HepG2 (cell line): Measurements from ENCODE around the gene DCC. TPM values are rescaled to one million over a fixed set of nuclear protein-coding genes. Genes with fewer than 3 reads are reported as not detected.

ENCODE experiments used
- ATAC-seq: fragments of 200-7000 bp; cut with Tn5 transposase; 3 replicates; pipeline ENCODE4 v1.9.1; 2020; ENCODE audit warnings: mild to moderate bottlenecking, moderate library complexity
- BruUV-seq: library from RNA; stranded (reverse); fragments of 400-500 nt; replicated peaks from 2 replicates; lab custom pipeline; 2021; lab: Mats Ljungman, UMichigan
- CTCF ChIA-PET: fragments of 300-600 bp; formaldehyde crosslinking; extraction: SDS; loops from one replicate; lab custom pipeline; 2021; ENCODE audit warnings: low total read pairs, inconsistent platforms, low intra/inter-chr PET ratio; lab: Yijun Ruan, JAX
- POLR2A ChIA-PET: fragments of 350-600 bp; sonication (Branson Sonifier 250); formaldehyde crosslinking; loops from one replicate; lab custom pipeline; 2020; ENCODE audit warnings: antibody characterized with exemption, inconsistent platforms; lab: Yijun Ruan, JAX
- DNase-seq: peaks from one replicate; pipeline ENCODE4 v3.0.0-alpha.2; 2015; ENCODE audit warnings: low spot score
- FAIRE-seq: peaks from 3 replicates; lab custom pipeline; 2011; peaks lifted over from hg19 to GRCh38; lab: Jason Lieb, UNC
- H2AFZ ChIP-seq: one replicate; pipeline ENCODE4 v1.6.1; 2011; ENCODE audit warnings: low read length, inconsistent platforms
- H3K27ac ChIP-seq: fragments of 300-600 bp; 3 replicates; pipeline ENCODE4 v1.8.0; 2011; ENCODE audit warnings: mixed run types, mild to moderate bottlenecking, mixed read lengths, low read length, inconsistent platforms; ENCODE audit not compliant: insufficient read depth; ENCODE audit errors: extremely low read length
- H3K27me3 ChIP-seq, 2 experiments: fragments of 200-600 bp in 1 of 2; 2 replicates in 1 of 2; 3 replicates in 1 of 2; pipeline versions ENCODE4 v1.6.0 to v1.8.0; 2011; ENCODE audit warnings: low read length in 2 of 2, mild to moderate bottlenecking in 2 of 2, moderate library complexity in 2 of 2, inconsistent platforms in 1 of 2; ENCODE audit not compliant: insufficient read depth in 2 of 2, control insufficient read depth in 1 of 2
- H3K36me3 ChIP-seq, 2 experiments: fragments of 200-600 bp in 1 of 2; replicated peaks in 1 of 2; 2 replicates in 1 of 2; 3 replicates in 1 of 2; pipeline versions ENCODE4 v1.5.1 to v1.8.0; 2011; ENCODE audit warnings: low read length in 2 of 2, inconsistent platforms in 1 of 2; ENCODE audit not compliant: insufficient read depth in 2 of 2, control insufficient read depth in 1 of 2
- H3K4me1 ChIP-seq: 2 replicates; pipeline ENCODE4 v1.5.1; 2012; ENCODE audit warnings: low read length, inconsistent platforms; ENCODE audit not compliant: insufficient read depth
- H3K4me2 ChIP-seq: 2 replicates; pipeline ENCODE4 v1.6.0; 2011; ENCODE audit warnings: low read depth, low read length, inconsistent platforms
- H3K4me3 ChIP-seq, 3 experiments: fragments of 200-600 bp in 1 of 3; sonication (generic), shearing (Covaris generic) in 1 of 3; replicated peaks in 1 of 3; 2 replicates each; pipeline ENCODE4 v1.5.1; 2011 to 2016; ENCODE audit warnings: low read length in 3 of 3, inconsistent platforms in 2 of 3, low read depth in 2 of 3, mild to moderate bottlenecking in 2 of 3, control low read depth in 1 of 3, mixed read lengths in 1 of 3; ENCODE audit not compliant: insufficient read depth in 1 of 3
- H3K79me2 ChIP-seq: one replicate; pipeline ENCODE4 v1.6.1; 2011; ENCODE audit warnings: low read length, inconsistent platforms; ENCODE audit not compliant: insufficient read depth
- H3K9ac ChIP-seq: 2 replicates; pipeline ENCODE4 v1.6.0; 2011; ENCODE audit warnings: mild to moderate bottlenecking, low read depth, low read length, inconsistent platforms; ENCODE audit not compliant: insufficient read depth
- H3K9me3 ChIP-seq: 2 replicates; pipeline ENCODE4 v1.5.1; 2012; ENCODE audit warnings: mild to moderate bottlenecking, low read length
- H4K20me1 ChIP-seq: 2 replicates; pipeline ENCODE4 v1.6.0; 2011; ENCODE audit warnings: inconsistent platforms, mild to moderate bottlenecking, low read length, moderate library complexity; ENCODE audit not compliant: insufficient read depth
- KDM1A ChIP-seq: IDR thresholded peaks from 2 replicates; pipeline ENCODE4 v1.6.1; 2016; ENCODE audit warnings: missing compliant biosample characterization
- KLF12 ChIP-seq: sonication (generic); formaldehyde crosslinking; IDR thresholded peaks from 2 replicates; pipeline ENCODE4 v1.4.0; 2020; ENCODE audit warnings: missing genetic modification reagents, borderline replicate concordance
- ZMYM2 ChIP-seq: sonication (generic); formaldehyde crosslinking; IDR thresholded peaks from 2 replicates; pipeline ENCODE4 v1.8.0; 2022; ENCODE audit warnings: mild to moderate bottlenecking, missing genetic modification reagents
- ZNF343 ChIP-seq: sonication (generic); formaldehyde crosslinking; IDR thresholded peaks from 2 replicates; pipeline ENCODE4 v1.4.0; 2020; ENCODE audit warnings: mild to moderate bottlenecking, missing genetic modification reagents
- ZNF432 ChIP-seq: sonication (generic); formaldehyde crosslinking; IDR thresholded peaks from 2 replicates; pipeline ENCODE4 v1.5.0; 2020; ENCODE audit warnings: missing genetic modification reagents, mild to moderate bottlenecking, borderline replicate concordance
- WGBS: methylation state at CpG from one replicate; pipeline ENCODE4 v1.1.6; 2017; ENCODE audit warnings: low lambda C conversion rate; 5-methylcytosine and 5-hydroxymethylcytosine counted together
- in situ Hi-C: cut with HindIII; loops from 2 replicates; pipeline ENCODE4 v1.10.0; 2017; ENCODE audit warnings: low pct_unique_long_range_greater_than_20kb; ENCODE audit not compliant: extremely low pct_ligation_motif_present
- intact Hi-C: fragments of 100-400 bp; cut with micrococcal nuclease; formaldehyde crosslinking; loops from one replicate; pipeline ENCODE4 v1.10.0; 2022; ENCODE audit not compliant: unreplicated experiment
- polyA plus RNA-seq, 8 experiments: library from polyadenylated mRNA; depleted of rRNA in 3 of 8; stranded (reverse) in 7 of 8; unstranded in 1 of 8; fragments of >200 nt; fragmentation: Illumina TruSeq in 4 of 8; extraction: Trizol in 4 of 8; gene quantifications; 2 replicates each; pipeline versions ENCODE4 v1.2.1 to v1.2.3, GENCODE V29; 2011 to 2016; ENCODE audit warnings: low read depth in 4 of 8, missing spikeins in 1 of 8, mixed read lengths in 1 of 8; ENCODE audit not compliant: insufficient read depth in 1 of 8
- total RNA-seq, 5 experiments: library from RNA; depleted of rRNA; stranded (reverse); fragments of >200 nt; fragmentation: Illumina TruSeq; extraction: Trizol; gene quantifications; 2 replicates each; pipeline ENCODE4 v1.2.3, GENCODE V29; 2016; ENCODE audit warnings: low read depth in 1 of 5
- TF ChIP-seq, protein P1 (sequence below): sonication (generic); formaldehyde crosslinking; IDR thresholded peaks from 2 replicates; pipeline ENCODE4 v1.5.0; 2020; ENCODE audit warnings: missing genetic modification reagents
- TF ChIP-seq, protein P2 (sequence below): sonication (generic); formaldehyde crosslinking; IDR thresholded peaks from 2 replicates; pipeline ENCODE4 v1.5.0; 2020; ENCODE audit warnings: mild to moderate bottlenecking, missing genetic modification reagents, borderline replicate concordance
- TF ChIP-seq, protein P3 (sequence below): sonication (generic); formaldehyde crosslinking; IDR thresholded peaks from 2 replicates; pipeline ENCODE4; 2020; ENCODE audit warnings: missing genetic modification reagents, mild to moderate bottlenecking, borderline replicate concordance
- TF ChIP-seq, protein P4 (sequence below): sonication (generic); formaldehyde crosslinking; IDR thresholded peaks from 2 replicates; pipeline ENCODE4 v1.8.0; 2023; ENCODE audit warnings: mild to moderate bottlenecking, missing genetic modification reagents

DCC gene
- total and polyA plus RNA-seq, 2 of the 13 experiments (the other 11 are each of a cell fraction or from before 2014, with no cell fraction given) = not detected

DNA sequence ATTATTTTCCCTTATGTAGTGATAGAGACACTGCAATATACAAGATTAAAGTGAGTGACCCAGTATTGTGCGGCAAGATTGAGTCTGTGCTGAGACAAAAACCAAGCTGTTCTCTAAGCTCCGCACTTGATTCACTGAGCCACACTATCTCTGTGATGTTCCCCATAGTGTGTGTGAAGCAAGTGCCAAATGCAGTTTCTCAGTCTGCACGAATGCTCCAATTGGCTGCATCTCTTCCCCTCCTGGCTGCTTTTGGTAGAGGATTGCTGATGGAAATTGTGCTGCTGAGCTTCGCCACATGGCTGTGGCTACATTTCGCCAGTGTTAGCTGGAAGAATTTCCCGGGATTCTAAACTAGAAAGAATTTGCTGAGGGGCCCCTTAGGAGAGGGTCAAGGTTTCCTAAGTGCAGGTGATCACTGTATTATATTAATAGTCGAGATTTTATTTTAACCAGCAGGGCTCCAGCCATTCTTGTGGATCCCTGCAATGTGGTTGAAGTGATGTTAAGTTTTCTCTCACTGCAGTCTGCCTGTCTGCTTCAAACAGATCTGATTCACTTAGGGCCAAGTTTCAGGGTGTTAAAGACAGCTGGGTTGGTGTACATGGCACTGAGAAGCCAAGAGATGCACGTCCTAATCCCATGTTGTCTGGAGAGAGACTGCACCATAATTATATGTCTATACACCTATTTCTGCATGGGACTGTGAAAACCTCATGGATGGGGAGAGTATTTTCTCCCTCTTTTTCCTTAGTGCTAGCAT lies 317.2 kb downstream of the DCC start:
- no peak for ATAC-seq
- H4K20me1 ChIP-seq = no peaks in the 10 kb centered on the region
- ChIA-PET POLR2A (no interaction called here), CTCF (no interaction called here)
- H3K9ac ChIP-seq = no peak overlapping the region
- intact Hi-C loops (no loop called here), in situ Hi-C loops (no loop called here)
- H3K27me3 ChIP-seq = no peaks in the 10 kb centered on the region
- H3K4me1 ChIP-seq = no peaks in the 10 kb centered on the region
- BruUV-seq = no TSS peak
- FAIRE-seq = no peak
- H2AFZ ChIP-seq = no peak overlapping the region
- 23% methylated on average over 8 of the region's 8 CpGs for WGBS
- no peak overlapping the region for H3K4me2 ChIP-seq
- no peak for DNase-seq
- no peaks in the 10 kb centered on the region for H3K9me3 ChIP-seq
- H3K4me3 ChIP-seq = no peak overlapping the region
- H3K79me2 ChIP-seq = no peaks in the 10 kb centered on the region
- no peaks in the 10 kb centered on the region for H3K36me3 ChIP-seq
- H3K27ac ChIP-seq = no peak overlapping the region
- TF ChIP-seq ZMYM2 (no peak), KLF12 (no peak), KDM1A (CRISPR knock-in tag) (no peak), ZNF343 (CRISPR knock-in tag) (no peak), ZNF432 (CRISPR knock-in tag) (no peak)
- TF ChIP-seq, protein P1, sequence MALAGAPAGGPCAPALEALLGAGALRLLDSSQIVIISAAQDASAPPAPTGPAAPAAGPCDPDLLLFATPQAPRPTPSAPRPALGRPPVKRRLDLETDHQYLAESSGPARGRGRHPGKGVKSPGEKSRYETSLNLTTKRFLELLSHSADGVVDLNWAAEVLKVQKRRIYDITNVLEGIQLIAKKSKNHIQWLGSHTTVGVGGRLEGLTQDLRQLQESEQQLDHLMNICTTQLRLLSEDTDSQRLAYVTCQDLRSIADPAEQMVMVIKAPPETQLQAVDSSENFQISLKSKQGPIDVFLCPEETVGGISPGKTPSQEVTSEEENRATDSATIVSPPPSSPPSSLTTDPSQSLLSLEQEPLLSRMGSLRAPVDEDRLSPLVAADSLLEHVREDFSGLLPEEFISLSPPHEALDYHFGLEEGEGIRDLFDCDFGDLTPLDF (CRISPR knock-in tag) = no peak
- TF ChIP-seq, protein P2, sequence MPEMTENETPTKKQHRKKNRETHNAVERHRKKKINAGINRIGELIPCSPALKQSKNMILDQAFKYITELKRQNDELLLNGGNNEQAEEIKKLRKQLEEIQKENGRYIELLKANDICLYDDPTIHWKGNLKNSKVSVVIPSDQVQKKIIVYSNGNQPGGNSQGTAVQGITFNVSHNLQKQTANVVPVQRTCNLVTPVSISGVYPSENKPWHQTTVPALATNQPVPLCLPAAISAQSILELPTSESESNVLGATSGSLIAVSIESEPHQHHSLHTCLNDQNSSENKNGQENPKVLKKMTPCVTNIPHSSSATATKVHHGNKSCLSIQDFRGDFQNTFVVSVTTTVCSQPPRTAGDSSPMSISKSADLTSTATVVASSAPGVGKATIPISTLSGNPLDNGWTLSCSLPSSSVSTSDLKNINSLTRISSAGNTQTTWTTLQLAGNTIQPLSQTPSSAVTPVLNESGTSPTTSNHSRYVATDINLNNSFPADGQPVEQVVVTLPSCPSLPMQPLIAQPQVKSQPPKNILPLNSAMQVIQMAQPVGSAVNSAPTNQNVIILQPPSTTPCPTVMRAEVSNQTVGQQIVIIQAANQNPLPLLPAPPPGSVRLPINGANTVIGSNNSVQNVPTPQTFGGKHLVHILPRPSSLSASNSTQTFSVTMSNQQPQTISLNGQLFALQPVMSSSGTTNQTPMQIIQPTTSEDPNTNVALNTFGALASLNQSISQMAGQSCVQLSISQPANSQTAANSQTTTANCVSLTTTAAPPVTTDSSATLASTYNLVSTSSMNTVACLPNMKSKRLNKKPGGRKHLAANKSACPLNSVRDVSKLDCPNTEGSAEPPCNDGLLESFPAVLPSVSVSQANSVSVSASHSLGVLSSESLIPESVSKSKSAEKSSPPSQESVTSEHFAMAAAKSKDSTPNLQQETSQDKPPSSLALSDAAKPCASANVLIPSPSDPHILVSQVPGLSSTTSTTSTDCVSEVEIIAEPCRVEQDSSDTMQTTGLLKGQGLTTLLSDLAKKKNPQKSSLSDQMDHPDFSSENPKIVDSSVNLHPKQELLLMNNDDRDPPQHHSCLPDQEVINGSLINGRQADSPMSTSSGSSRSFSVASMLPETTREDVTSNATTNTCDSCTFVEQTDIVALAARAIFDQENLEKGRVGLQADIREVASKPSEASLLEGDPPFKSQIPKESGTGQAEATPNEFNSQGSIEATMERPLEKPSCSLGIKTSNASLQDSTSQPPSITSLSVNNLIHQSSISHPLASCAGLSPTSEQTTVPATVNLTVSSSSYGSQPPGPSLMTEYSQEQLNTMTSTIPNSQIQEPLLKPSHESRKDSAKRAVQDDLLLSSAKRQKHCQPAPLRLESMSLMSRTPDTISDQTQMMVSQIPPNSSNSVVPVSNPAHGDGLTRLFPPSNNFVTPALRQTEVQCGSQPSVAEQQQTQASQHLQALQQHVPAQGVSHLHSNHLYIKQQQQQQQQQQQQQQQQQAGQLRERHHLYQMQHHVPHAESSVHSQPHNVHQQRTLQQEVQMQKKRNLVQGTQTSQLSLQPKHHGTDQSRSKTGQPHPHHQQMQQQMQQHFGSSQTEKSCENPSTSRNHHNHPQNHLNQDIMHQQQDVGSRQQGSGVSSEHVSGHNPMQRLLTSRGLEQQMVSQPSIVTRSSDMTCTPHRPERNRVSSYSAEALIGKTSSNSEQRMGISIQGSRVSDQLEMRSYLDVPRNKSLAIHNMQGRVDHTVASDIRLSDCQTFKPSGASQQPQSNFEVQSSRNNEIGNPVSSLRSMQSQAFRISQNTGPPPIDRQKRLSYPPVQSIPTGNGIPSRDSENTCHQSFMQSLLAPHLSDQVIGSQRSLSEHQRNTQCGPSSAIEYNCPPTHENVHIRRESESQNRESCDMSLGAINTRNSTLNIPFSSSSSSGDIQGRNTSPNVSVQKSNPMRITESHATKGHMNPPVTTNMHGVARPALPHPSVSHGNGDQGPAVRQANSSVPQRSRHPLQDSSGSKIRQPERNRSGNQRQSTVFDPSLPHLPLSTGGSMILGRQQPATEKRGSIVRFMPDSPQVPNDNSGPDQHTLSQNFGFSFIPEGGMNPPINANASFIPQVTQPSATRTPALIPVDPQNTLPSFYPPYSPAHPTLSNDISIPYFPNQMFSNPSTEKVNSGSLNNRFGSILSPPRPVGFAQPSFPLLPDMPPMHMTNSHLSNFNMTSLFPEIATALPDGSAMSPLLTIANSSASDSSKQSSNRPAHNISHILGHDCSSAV (CRISPR knock-in tag) = no peak
- TF ChIP-seq, protein P3, sequence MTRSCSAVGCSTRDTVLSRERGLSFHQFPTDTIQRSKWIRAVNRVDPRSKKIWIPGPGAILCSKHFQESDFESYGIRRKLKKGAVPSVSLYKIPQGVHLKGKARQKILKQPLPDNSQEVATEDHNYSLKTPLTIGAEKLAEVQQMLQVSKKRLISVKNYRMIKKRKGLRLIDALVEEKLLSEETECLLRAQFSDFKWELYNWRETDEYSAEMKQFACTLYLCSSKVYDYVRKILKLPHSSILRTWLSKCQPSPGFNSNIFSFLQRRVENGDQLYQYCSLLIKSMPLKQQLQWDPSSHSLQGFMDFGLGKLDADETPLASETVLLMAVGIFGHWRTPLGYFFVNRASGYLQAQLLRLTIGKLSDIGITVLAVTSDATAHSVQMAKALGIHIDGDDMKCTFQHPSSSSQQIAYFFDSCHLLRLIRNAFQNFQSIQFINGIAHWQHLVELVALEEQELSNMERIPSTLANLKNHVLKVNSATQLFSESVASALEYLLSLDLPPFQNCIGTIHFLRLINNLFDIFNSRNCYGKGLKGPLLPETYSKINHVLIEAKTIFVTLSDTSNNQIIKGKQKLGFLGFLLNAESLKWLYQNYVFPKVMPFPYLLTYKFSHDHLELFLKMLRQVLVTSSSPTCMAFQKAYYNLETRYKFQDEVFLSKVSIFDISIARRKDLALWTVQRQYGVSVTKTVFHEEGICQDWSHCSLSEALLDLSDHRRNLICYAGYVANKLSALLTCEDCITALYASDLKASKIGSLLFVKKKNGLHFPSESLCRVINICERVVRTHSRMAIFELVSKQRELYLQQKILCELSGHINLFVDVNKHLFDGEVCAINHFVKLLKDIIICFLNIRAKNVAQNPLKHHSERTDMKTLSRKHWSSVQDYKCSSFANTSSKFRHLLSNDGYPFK (CRISPR knock-in tag) = no peak
- TF ChIP-seq, protein P4, sequence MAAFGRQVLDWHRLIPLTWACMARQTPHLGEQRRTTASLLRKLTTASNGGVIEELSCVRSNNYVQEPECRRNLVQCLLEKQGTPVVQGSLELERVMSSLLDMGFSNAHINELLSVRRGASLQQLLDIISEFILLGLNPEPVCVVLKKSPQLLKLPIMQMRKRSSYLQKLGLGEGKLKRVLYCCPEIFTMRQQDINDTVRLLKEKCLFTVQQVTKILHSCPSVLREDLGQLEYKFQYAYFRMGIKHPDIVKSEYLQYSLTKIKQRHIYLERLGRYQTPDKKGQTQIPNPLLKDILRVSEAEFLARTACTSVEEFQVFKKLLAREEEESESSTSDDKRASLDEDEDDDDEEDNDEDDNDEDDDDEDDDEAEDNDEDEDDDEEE (CRISPR knock-in tag) = no peak
